Measurements from ENCODE around the gene ZNF441. TPM values are rescaled to one million over a fixed set of nuclear protein-coding genes. Genes with fewer than 3 reads are reported as not detected.

The ZNF441 gene
- total RNA-seq, 1 experiment from 2014 or later = 0.85 TPM

DNA sequence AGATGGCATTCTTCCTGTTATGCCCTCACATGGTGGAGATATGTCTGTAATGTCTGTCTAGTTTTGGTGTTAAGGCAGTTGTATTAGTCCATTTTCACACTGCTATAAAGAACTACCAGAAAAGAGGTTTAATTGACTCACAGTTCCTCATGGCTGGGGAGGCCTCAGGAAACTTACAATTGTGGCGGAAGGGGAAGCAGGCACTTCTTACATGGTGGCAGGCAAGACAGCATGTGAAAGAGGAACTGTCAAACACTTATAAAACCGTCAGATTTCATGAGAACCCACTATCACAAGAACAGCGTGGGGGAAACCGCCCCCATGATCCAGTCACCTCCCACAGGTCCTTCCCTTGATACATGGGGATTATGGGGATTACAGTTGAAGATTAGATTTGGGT, 3.2 kb downstream of the ZNF441 start:
- Histone ChIP-seq H3K23ac (ENCODE audit: insufficient read length, low read depth, low read length) (no peak overlapping the region), H3K4ac (ENCODE audit: low read depth, low read length) (no peak overlapping the region), H3K79me1 (ENCODE audit: insufficient read depth, low read depth, low read length, poor library complexity, severe bottlenecking) (no peaks in the 10 kb centered on the region), H3T11ph (ENCODE audit: low read length) (no peak overlapping the region), H4K8ac (replicated peaks; ENCODE audit: insufficient read length, low read depth, low read length) (no peak overlapping the region), H3K56ac (ENCODE audit: insufficient read length, low read depth, low read length) (no peak overlapping the region), H3K27ac (ENCODE audit: insufficient read length, low read depth, low read length) (no peak overlapping the region), H3K4me2 (ENCODE audit: insufficient read depth, insufficient read length, low read length) (no peak overlapping the region), H3K9ac (ENCODE audit: extremely low read depth, insufficient read length, low read length) (no peak overlapping the region), H4K91ac (ENCODE audit: insufficient read length, low read depth, low read length) (no peak overlapping the region), H3K79me2 (ENCODE audit: insufficient read depth, low read length) (no peaks in the 10 kb centered on the region), H3K23me2 (ENCODE audit: insufficient read length, low read depth, low read length, poor library complexity, severe bottlenecking) (peaks cover 12% of the 10 kb centered on the region), H2BK12ac (ENCODE audit: insufficient read length, low read depth, low read length) (no peak overlapping the region), H3K27me3 (ENCODE audit: insufficient read depth, low read length) (peaks cover 9% of the 10 kb centered on the region; the same call in 1 of the 2 replicates), H3K18ac (ENCODE audit: insufficient read length, low read depth, low read length) (no peak overlapping the region), H2BK15ac (ENCODE audit: low read depth, low read length) (no peak overlapping the region), H2AFZ (ENCODE audit: low read length) (no peak overlapping the region), H2BK20ac (ENCODE audit: low read depth, low read length, poor library complexity, severe bottlenecking) (no peak overlapping the region), H3K9me3 (ENCODE audit: control insufficient read depth, low read depth, low read length) (no peaks in the 10 kb centered on the region), H3K14ac (ENCODE audit: insufficient read depth, low read length) (no peak overlapping the region), H2AK5ac (ENCODE audit: insufficient read length, low read length) (no peak overlapping the region), H2BK5ac (ENCODE audit: insufficient read length, low read length) (no peak overlapping the region), H4K20me1 (ENCODE audit: control insufficient read depth, insufficient read depth, insufficient read length) (no peaks in the 10 kb centered on the region), H3K4me1 (ENCODE audit: insufficient read depth, low read length) (no peaks in the 10 kb centered on the region), H2BK120ac (ENCODE audit: low read depth, low read length, poor library complexity, severe bottlenecking) (no peak overlapping the region), H4K5ac (ENCODE audit: insufficient read length, low read depth, low read length) (no peak overlapping the region)
- TF ChIP-seq, protein P1, sequence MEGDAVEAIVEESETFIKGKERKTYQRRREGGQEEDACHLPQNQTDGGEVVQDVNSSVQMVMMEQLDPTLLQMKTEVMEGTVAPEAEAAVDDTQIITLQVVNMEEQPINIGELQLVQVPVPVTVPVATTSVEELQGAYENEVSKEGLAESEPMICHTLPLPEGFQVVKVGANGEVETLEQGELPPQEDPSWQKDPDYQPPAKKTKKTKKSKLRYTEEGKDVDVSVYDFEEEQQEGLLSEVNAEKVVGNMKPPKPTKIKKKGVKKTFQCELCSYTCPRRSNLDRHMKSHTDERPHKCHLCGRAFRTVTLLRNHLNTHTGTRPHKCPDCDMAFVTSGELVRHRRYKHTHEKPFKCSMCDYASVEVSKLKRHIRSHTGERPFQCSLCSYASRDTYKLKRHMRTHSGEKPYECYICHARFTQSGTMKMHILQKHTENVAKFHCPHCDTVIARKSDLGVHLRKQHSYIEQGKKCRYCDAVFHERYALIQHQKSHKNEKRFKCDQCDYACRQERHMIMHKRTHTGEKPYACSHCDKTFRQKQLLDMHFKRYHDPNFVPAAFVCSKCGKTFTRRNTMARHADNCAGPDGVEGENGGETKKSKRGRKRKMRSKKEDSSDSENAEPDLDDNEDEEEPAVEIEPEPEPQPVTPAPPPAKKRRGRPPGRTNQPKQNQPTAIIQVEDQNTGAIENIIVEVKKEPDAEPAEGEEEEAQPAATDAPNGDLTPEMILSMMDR (conservative IDR thresholded peaks at IDR 0.05) = no peak
- no peak overlapping the region for H3K27ac Mint-ChIP-seq
- H3K4me1 Mint-ChIP-seq = peaks cover 3% of the 10 kb centered on the region in 2 experiments; a peak in 3 of 4 replicates
- no peak for DNase-seq
- H3K27me3 Mint-ChIP-seq (ENCODE audit: low read depth) = peaks cover 45% of the 10 kb centered on the region
- H3K9me3 Mint-ChIP-seq = peaks cover 46 to 54% of the 10 kb centered on the region in 2 experiments
- peaks cover 4 to 16% (median 8%) of the 10 kb centered on the region in 3 experiments for H3K36me3 Mint-ChIP-seq (ENCODE audit: insufficient read depth in 1 of 3, low read depth in 3 of 3)
- WGBS (ENCODE audit: extremely low coverage, insufficient read length, low lambda C conversion rate) = no CpG with 5 or more reads among the region's 4 CpGs
- H3K4me3 Mint-ChIP-seq = no peak overlapping the region
